HL-60 (cell line): ENCODE data around the gene DLG5.

Experiments used
- GABPA ChIP-seq: IDR thresholded peaks from 2 replicates; pipeline ENCODE4 v1.6.1; 2012; ENCODE audit warnings: low read depth
- TF ChIP-seq, protein P1 (sequence below): IDR thresholded peaks from one replicate; pipeline ENCODE4 v1.5.1; 2011; ENCODE audit warnings: low read length, control low read depth, inconsistent platforms; ENCODE audit not compliant: insufficient read depth

DNA sequence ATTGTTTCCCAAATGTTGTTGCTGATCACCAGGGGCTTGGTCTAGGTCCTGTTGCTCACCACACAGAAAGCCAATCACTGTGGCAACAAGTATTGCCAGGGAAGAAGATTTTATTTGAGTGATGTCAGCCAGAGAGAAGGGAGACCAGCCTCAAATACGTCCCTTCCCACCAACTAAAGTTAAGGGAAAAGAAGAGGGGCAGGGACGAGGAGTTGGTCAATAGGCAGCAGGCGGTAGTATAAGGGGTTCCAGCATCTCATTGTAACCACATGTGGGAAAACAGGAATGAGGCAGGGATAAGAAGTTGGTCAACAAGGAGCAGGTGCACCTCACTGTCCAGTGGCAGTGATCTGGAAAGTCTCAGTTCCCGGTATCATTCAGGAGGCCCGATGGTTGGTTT is 150.1 kb downstream of the DLG5 start:
- TF ChIP-seq, protein P1, sequence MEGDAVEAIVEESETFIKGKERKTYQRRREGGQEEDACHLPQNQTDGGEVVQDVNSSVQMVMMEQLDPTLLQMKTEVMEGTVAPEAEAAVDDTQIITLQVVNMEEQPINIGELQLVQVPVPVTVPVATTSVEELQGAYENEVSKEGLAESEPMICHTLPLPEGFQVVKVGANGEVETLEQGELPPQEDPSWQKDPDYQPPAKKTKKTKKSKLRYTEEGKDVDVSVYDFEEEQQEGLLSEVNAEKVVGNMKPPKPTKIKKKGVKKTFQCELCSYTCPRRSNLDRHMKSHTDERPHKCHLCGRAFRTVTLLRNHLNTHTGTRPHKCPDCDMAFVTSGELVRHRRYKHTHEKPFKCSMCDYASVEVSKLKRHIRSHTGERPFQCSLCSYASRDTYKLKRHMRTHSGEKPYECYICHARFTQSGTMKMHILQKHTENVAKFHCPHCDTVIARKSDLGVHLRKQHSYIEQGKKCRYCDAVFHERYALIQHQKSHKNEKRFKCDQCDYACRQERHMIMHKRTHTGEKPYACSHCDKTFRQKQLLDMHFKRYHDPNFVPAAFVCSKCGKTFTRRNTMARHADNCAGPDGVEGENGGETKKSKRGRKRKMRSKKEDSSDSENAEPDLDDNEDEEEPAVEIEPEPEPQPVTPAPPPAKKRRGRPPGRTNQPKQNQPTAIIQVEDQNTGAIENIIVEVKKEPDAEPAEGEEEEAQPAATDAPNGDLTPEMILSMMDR, result no peak
- no peak for TF ChIP-seq GABPA
